ENCODE data around the gene PLEKHG4B.
A peak's percentile ranks its signal among the peaks of the same experiment; 100 is the strongest.
"Not testable (repeated sequence)": the region's sequence is repeated elsewhere in the genome, so short reads cannot be mapped to it uniquely, and the experiment has no call there.

PLEKHG4B gene, protein sequence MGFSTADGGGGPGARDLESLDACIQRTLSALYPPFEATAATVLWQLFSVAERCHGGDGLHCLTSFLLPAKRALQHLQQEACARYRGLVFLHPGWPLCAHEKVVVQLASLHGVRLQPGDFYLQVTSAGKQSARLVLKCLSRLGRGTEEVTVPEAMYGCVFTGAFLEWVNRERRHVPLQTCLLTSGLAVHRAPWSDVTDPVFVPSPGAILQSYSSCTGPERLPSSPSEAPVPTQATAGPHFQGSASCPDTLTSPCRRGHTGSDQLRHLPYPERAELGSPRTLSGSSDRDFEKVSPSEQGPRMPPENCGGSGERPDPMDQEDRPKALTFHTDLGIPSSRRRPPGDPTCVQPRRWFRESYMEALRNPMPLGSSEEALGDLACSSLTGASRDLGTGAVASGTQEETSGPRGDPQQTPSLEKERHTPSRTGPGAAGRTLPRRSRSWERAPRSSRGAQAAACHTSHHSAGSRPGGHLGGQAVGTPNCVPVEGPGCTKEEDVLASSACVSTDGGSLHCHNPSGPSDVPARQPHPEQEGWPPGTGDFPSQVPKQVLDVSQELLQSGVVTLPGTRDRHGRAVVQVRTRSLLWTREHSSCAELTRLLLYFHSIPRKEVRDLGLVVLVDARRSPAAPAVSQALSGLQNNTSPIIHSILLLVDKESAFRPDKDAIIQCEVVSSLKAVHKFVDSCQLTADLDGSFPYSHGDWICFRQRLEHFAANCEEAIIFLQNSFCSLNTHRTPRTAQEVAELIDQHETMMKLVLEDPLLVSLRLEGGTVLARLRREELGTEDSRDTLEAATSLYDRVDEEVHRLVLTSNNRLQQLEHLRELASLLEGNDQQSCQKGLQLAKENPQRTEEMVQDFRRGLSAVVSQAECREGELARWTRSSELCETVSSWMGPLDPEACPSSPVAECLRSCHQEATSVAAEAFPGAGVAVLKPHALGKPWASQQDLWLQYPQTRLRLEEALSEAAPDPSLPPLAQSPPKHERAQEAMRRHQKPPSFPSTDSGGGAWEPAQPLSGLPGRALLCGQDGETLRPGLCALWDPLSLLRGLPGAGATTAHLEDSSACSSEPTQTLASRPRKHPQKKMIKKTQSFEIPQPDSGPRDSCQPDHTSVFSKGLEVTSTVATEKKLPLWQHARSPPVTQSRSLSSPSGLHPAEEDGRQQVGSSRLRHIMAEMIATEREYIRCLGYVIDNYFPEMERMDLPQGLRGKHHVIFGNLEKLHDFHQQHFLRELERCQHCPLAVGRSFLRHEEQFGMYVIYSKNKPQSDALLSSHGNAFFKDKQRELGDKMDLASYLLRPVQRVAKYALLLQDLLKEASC (N-terminal part only)

DNA sequence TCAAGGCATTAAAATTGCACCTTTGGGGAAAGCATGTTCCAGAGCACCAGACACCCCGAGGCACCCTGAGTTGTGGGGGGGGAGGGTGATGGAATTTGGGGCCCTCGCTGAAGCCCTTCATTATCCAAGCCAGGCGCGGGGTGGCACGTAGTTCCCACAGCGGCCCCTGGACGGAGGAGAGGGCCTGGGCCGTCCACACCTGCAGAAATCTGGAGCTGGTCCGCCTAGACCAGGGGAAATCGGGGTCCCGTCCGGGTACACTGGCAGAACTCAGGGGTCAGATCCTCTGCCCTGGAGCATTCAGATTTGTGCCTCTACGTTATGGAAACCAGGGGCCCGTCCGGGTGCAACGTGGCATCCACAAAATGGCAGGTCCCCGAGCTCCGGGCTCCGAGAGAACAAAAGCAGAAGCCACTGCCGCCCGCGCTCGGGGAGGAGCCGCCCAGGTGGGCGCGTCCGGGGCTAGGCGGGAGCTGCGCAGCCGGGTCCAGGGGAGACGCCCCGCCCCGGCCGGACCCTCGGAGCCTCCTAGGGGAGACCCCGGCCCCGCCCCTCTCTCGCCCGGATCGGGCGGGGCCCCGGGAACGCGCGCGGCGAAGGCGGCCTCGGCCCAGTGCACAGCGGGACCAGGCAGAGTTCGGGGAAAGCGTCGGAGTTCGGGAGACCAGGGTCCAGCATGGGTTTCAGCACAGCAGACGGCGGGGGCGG lies at the start of gene PLEKHG4B:
Gene PLEKHG4B, plus strand, starts transcription at position 613 of the 708 bp plus-strand sequence. Its CDS starts 64 bp downstream, at position 677.
- DNase-seq (ENCODE audit: low read depth, low spot score), result no peak

GRCh38 chr5:42250-42649 lies 49.7 kb upstream of the PLEKHG4B start:
- DNase-seq (ENCODE audit: low read depth, low spot score), result no peak

DNA sequence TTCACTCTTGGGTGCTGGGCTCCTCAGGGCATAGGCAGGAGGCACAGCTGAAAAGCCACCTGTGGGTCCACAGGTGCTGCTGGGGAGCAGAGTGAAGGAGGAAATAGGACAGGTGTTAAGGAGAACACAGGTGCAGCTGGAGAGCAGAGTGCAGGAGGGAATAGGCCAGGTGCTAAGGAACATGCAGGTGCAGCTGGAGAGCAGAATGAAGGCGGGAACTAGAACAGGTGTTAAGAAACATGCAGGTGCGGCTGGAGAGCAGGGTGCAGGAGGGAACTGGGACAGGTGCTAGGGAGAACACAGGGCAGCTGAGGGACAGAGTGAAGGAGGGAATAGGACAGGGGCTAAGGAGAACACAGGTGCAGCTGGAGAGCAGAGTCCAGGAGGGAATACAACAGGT lies 43.8 kb upstream of the PLEKHG4B start:
- no peak for DNase-seq (ENCODE audit: low read depth, low spot score)

GRCh38 chr5:49530-49929 lies 42.4 kb upstream of the PLEKHG4B start:
- DNase-seq (ENCODE audit: low read depth, low spot score), result not testable (repeated sequence)

DNA sequence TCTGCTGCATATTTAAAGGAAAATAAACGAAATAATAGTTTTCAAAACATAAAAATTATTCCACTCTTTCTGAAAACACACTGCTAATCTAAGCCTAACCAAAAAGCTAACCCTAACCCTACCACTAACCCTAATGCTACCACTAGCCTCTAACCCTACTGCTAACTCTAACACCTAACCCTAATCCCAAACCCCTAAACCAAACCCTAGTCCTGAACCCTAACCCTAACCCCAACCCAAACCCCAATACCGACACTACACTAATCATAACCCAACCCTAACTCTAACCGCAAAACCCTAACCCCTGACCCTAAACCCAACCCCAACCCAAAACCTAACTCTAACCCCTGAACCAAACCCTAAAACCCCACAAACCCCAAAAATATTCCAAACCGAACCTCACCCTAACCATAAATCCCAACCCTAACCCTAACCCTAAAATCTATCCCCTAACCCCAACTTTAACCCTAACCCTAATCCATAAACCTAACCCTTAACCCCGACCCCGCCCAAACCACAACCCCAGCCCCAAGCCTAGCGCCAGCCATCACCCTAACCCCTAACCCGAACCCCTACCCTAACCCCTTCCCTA lies 41.9 kb upstream of the PLEKHG4B start:
- no peak for DNase-seq (ENCODE audit: low read depth, low spot score)

DNA sequence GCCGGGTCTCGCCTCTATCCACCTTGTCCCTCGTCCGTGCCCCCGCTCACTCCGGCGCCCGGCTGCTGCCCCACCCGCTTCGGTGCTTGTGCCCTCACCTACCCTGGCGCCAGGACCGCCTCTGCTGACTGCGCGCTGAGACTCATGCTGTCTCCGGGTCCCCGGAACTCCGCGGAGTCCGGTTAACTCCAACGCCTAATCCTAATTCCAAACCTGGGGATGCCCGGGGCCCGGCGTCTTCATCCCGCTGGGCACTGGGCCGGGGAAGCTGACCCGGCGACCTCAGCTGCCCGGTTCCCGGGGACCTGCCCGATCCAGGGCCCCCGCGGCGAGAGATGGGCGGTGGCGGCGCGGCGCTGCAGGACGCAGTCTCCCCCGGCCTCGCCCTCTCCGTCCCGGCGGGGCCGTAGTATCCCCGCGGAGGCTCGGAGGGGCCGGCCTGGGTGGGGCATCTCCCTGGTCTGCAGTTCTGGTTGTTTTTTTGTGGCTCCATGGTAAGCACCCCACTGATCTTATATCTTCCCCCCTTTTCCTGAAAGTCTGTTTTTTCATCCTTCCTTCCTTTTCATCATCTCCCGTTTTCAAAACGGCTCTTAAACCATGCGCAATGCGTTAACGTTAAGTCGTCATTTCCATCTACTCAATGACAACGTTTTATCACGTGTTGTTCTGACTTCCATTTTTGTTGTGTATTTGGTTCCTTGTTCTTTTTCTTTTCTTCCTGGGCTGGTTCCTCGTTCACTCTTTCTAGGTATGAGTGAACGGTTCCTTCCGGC lies 41.1 kb upstream of the PLEKHG4B start:
- no peak for DNase-seq (ENCODE audit: low read depth, low spot score)

DNA sequence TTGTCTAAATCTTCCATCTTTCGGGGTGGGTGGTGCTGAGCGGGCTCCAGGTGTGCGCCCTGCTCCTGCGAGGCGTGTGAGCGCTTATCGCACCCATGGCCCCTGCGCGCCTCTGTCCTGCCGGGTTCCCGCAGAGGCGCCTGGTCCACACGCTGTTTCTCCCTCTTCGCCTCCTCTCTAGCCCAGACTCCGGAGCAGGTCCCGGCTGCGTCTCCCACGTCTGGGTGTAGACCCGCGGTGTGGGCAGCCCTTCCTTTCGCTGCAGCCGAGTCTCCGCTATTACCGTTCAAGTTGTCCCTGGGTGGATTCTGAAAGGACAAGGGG lies 40.5 kb upstream of the PLEKHG4B start:
- DNase-seq (ENCODE audit: low read depth, low spot score), result no peak

DNA sequence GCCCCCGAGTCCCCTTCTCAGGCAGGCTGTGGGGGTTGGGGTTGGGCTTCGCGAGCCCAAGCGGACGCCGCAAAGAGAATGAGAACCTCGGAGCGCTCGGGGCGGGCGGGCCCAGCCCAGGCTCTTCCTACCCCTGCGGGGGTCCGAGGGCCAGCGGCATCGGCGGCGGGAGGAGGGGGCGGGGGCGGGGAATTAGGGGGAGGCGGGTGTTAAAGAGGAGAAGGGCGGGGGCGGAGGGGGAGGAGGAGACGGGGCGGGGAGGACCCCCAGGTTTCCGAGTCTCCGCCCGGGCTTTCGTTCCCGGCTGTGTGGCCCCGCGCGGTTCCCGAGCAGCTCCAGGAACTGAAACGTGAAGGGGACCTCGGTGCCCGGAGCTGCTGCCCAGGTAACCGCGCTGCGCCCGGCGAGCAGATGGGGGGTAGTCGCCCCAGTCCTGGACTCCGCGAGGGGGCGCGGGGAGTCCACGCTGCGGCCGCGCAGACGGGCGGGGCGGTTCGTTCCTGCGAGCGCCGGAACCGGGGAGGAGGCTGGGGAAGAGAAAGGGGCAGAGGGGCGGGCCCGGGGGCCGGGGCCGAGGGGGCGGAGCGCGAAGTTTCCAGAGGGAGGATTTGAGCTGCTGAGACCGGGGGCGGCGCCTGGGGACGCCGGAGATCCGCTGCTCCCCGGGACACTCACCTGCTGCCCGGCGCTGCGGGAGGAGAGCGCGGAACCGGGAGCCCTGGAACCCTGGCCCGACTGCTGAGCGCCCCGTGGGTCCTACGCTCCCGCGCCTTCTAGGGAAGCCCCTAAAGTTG lies 38.4 kb upstream of the PLEKHG4B start:
- DNase-seq (ENCODE audit: low read depth, low spot score), result no peak

DNA sequence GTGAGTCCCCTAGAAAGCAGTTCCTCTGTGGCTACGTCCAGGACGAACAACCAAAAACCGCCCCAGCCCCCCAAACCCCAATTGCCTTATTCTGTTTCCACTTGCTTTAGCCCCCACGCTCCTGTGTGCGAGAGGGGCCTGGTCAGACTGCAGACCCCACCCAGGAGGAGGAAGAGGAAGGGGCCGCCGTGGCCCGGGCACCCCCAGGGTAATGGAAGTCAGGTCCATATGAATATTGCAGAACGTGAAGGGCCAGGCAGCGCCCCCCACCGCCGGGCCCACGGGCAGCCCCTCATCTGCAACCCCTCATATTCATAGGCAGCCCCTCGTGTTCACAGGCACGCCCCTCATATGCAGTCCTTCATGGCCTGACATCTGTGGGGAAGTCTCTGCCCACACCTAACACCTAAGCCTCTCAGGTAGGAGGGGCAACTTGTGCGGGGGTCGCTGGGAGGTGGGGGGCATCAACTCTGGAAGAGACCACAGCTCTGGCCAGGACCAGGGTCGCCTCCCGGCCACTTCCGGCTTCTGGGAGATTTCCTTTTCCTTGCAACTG lies 37.7 kb upstream of the PLEKHG4B start:
- no peak for DNase-seq (ENCODE audit: low read depth, low spot score)

DNA sequence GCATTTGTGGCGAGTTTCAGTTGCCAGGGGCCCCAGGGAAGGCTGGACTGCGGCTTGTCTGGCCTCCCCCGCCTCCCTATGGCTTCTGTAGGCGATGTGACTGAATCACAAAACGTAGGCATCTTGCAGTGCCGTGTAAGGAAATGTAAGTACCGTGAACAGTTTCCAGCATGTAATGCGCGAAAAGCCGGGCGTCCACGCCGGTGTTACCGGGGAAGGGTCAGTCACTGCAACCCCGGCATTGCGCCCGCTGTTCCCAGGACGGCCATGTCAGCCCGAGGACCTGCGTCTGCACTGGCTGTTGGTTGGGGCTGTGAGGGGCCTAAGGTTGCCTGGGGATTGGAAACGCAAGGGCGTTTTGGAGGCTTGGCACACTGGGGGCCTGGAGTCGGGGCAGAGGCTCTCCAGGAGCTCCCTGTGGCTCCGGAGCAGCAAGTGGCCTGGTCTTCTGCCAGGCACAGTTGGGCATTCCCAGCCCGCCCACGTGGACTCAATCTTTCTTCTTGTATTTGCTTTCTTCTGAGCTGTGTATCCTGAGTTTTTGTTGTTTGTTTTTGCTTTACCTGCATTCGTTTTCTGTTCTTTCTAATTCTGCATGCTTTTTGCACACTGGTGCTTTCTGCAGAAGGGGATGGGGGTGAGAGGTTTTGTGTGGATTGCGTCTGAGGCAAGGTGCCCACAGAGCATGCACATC lies 36.9 kb upstream of the PLEKHG4B start:
- DNase-seq (ENCODE audit: low read depth, low spot score), result no peak

DNA sequence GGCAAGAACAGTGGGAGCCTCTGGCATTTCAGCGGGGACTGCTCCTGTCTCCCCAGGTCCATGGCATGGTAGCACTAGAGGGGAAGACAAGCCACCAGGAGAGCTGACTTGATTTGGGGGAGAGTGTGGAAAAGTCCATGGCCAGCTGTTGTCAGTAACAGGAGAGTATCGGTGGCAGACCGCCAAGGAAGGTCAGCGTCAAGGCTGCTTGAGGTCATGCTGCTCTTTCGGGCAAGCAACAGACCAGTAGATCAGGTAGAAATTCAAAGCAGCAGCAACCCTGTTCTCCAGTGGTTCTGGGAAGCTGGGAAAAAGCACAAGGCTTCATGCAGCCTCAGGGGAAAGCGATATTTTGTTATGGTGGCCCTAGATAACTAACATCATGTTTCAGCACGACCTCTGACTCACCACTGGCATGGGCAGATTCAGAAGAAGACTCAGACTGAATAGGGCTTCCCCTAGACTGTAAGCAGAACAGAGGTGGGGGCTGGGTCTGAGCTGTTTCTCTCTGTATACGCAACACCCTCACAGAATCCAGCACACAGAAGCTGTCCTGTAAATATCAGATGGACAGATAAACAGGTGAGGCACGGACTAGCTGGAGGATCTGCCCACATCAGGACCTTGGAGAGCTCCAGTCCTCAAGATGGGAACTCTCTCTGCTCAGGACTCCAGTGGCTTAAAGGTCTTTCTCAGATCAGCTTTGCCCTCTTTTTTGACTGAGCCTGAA lies 35.2 kb upstream of the PLEKHG4B start:
- DNase-seq (ENCODE audit: low read depth, low spot score), result peak; percentile 12

DNA sequence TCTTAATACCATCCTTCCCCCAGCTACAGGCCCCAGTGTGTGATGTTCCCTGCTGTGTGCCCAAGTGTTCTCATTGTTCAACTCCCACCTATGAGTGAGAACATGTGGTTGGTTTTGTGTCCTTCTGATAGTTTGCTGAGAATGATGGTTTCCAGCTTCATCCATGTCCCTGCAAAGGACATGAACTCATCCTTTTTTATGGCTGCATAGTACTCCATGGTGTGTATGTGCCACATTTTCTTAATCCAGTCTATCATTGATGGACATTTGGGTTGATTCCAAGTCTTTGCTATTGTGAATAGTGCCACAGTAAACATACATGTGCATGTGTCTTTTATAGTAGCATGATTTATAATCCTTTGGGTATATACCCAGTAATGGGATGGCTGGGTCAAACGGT lies 31.7 kb upstream of the PLEKHG4B start:
- not testable (repeated sequence) for DNase-seq (ENCODE audit: low read depth, low spot score)

GRCh38 chr5:70440-70839 lies 21.5 kb upstream of the PLEKHG4B start:
- DNase-seq (ENCODE audit: low read depth, low spot score), result no peak

GRCh38 chr5:72316-73180 lies 19.4 kb upstream of the PLEKHG4B start:
- not testable (repeated sequence) for DNase-seq (ENCODE audit: low read depth, low spot score)

DNA sequence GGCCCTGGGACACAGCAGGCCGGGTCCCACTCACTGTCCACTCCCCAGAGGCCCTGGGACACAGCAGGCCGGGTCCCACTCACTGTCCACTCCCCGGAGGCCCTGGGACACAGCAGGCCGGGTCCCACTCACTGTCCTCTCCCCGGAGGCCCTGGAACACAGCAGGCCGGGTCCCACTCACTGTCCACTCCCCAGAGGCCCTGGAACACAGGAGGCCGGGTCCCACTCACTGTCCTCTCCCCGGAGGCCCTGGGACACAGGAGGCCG lies 18.9 kb upstream of the PLEKHG4B start:
- not testable (repeated sequence) for DNase-seq (ENCODE audit: low read depth, low spot score)

- no peak for DNase-seq (ENCODE audit: low read depth, low spot score)
Observed at GRCh38 chr5:73768-74502, 18.0 kb upstream of the PLEKHG4B start.

Measured in smooth muscle cell of the brain vasculature (primary cell).